HepG2 (cell line): ENCODE data around the gene KRTAP10-4. TPM values are rescaled to one million over a fixed set of nuclear protein-coding genes. Genes with fewer than 3 reads are reported as not detected.

Experiments
- ATAC-seq: fragments of 200-7000 bp; cut with Tn5 transposase; 3 replicates; pipeline ENCODE4 v1.9.1; 2020; ENCODE audit warnings: mild to moderate bottlenecking, moderate library complexity
- BruUV-seq: library from RNA; stranded (reverse); fragments of 400-500 nt; replicated peaks from 2 replicates; lab custom pipeline; 2021; lab: Mats Ljungman, UMichigan
- CTCF ChIA-PET: fragments of 300-600 bp; formaldehyde crosslinking; extraction: SDS; loops from one replicate; lab custom pipeline; 2021; ENCODE audit warnings: low total read pairs, inconsistent platforms, low intra/inter-chr PET ratio; lab: Yijun Ruan, JAX
- POLR2A ChIA-PET: fragments of 350-600 bp; sonication (Branson Sonifier 250); formaldehyde crosslinking; loops from one replicate; lab custom pipeline; 2020; ENCODE audit warnings: antibody characterized with exemption, inconsistent platforms; lab: Yijun Ruan, JAX
- DNase-seq: peaks from one replicate; pipeline ENCODE4 v3.0.0-alpha.2; 2015; ENCODE audit warnings: low spot score
- FAIRE-seq: peaks from 3 replicates; lab custom pipeline; 2011; peaks lifted over from hg19 to GRCh38; lab: Jason Lieb, UNC
- H2AFZ ChIP-seq: one replicate; pipeline ENCODE4 v1.6.1; 2011; ENCODE audit warnings: low read length, inconsistent platforms
- H3K27ac ChIP-seq: fragments of 300-600 bp; 3 replicates; pipeline ENCODE4 v1.8.0; 2011; ENCODE audit warnings: mixed run types, mild to moderate bottlenecking, mixed read lengths, low read length, inconsistent platforms; ENCODE audit not compliant: insufficient read depth; ENCODE audit errors: extremely low read length
- H3K27me3 ChIP-seq, 2 experiments: fragments of 200-600 bp in 1 of 2; 2 replicates in 1 of 2; 3 replicates in 1 of 2; pipeline versions ENCODE4 v1.6.0 to v1.8.0; 2011; ENCODE audit warnings: low read length in 2 of 2, mild to moderate bottlenecking in 2 of 2, moderate library complexity in 2 of 2, inconsistent platforms in 1 of 2; ENCODE audit not compliant: insufficient read depth in 2 of 2, control insufficient read depth in 1 of 2
- H3K36me3 ChIP-seq, 2 experiments: fragments of 200-600 bp in 1 of 2; replicated peaks in 1 of 2; 2 replicates in 1 of 2; 3 replicates in 1 of 2; pipeline versions ENCODE4 v1.5.1 to v1.8.0; 2011; ENCODE audit warnings: low read length in 2 of 2, inconsistent platforms in 1 of 2; ENCODE audit not compliant: insufficient read depth in 2 of 2, control insufficient read depth in 1 of 2
- H3K4me1 ChIP-seq: 2 replicates; pipeline ENCODE4 v1.5.1; 2012; ENCODE audit warnings: low read length, inconsistent platforms; ENCODE audit not compliant: insufficient read depth
- H3K4me2 ChIP-seq: 2 replicates; pipeline ENCODE4 v1.6.0; 2011; ENCODE audit warnings: low read depth, low read length, inconsistent platforms
- H3K4me3 ChIP-seq, 3 experiments: fragments of 200-600 bp in 1 of 3; sonication (generic), shearing (Covaris generic) in 1 of 3; replicated peaks in 1 of 3; 2 replicates each; pipeline ENCODE4 v1.5.1; 2011 to 2016; ENCODE audit warnings: low read length in 3 of 3, inconsistent platforms in 2 of 3, low read depth in 2 of 3, mild to moderate bottlenecking in 2 of 3, control low read depth in 1 of 3, mixed read lengths in 1 of 3; ENCODE audit not compliant: insufficient read depth in 1 of 3
- H3K79me2 ChIP-seq: one replicate; pipeline ENCODE4 v1.6.1; 2011; ENCODE audit warnings: low read length, inconsistent platforms; ENCODE audit not compliant: insufficient read depth
- H3K9ac ChIP-seq: 2 replicates; pipeline ENCODE4 v1.6.0; 2011; ENCODE audit warnings: mild to moderate bottlenecking, low read depth, low read length, inconsistent platforms; ENCODE audit not compliant: insufficient read depth
- H3K9me3 ChIP-seq: 2 replicates; pipeline ENCODE4 v1.5.1; 2012; ENCODE audit warnings: mild to moderate bottlenecking, low read length
- H4K20me1 ChIP-seq: 2 replicates; pipeline ENCODE4 v1.6.0; 2011; ENCODE audit warnings: inconsistent platforms, mild to moderate bottlenecking, low read length, moderate library complexity; ENCODE audit not compliant: insufficient read depth
- ATF7-NPFF ChIP-seq: sonication (generic); formaldehyde crosslinking; IDR thresholded peaks from 2 replicates; pipeline ENCODE4 v1.8.1; 2023; ENCODE audit warnings: mild to moderate bottlenecking, low read depth, missing genetic modification reagents, moderate library complexity
- BCL3 ChIP-seq: sonication (generic); formaldehyde crosslinking; IDR thresholded peaks from 2 replicates; pipeline ENCODE4 v1.5.1; 2020; ENCODE audit warnings: mild to moderate bottlenecking, missing genetic modification reagents, moderate library complexity
- EED ChIP-seq: sonication (generic); formaldehyde crosslinking; IDR thresholded peaks from 2 replicates; pipeline ENCODE4 v1.5.0; 2020; ENCODE audit warnings: mild to moderate bottlenecking, missing genetic modification reagents
- FOXO1 ChIP-seq: sonication (generic); formaldehyde crosslinking; IDR thresholded peaks from 2 replicates; pipeline ENCODE4 v1.4.0; 2020; ENCODE audit warnings: missing genetic modification reagents
- KDM5B ChIP-seq: sonication (generic); formaldehyde crosslinking; IDR thresholded peaks from 2 replicates; pipeline ENCODE4 v1.4.0; 2020; ENCODE audit warnings: missing genetic modification reagents, mild to moderate bottlenecking, borderline replicate concordance
- NR2C2 ChIP-seq: sonication (generic); formaldehyde crosslinking; IDR thresholded peaks from 2 replicates; pipeline ENCODE4 v1.4.0; 2020; ENCODE audit warnings: missing genetic modification reagents, mild to moderate bottlenecking, moderate library complexity, borderline replicate concordance
- PRDM10 ChIP-seq: sonication (generic); formaldehyde crosslinking; IDR thresholded peaks from 2 replicates; pipeline ENCODE4 v1.4.0; 2020; ENCODE audit warnings: low read depth, missing genetic modification reagents
- SALL1 ChIP-seq: sonication (generic); formaldehyde crosslinking; IDR thresholded peaks from 2 replicates; pipeline ENCODE4 v1.8.0; 2022; ENCODE audit warnings: mild to moderate bottlenecking, missing genetic modification reagents
- SKI ChIP-seq: fragments of 450-650 bp; IDR thresholded peaks from one replicate; pipeline ENCODE4 v1.6.1; 2018; ENCODE audit warnings: mild to moderate bottlenecking; ENCODE audit not compliant: partially characterized antibody
- TAF1 ChIP-seq: sonication (generic); formaldehyde crosslinking; IDR thresholded peaks from 2 replicates; pipeline ENCODE4 v1.4.0; 2020; ENCODE audit warnings: missing genetic modification reagents
- TFE3 ChIP-seq: IDR thresholded peaks from 2 replicates; pipeline ENCODE4 v1.6.1; 2016
- TRIM22 ChIP-seq: fragments of 450-650 bp; IDR thresholded peaks from 2 replicates; pipeline ENCODE4 v1.6.1; 2017
- ZNF704 ChIP-seq: sonication (generic); formaldehyde crosslinking; IDR thresholded peaks from 2 replicates; pipeline ENCODE4 v1.8.1; 2023; ENCODE audit warnings: mild to moderate bottlenecking, inconsistent platforms, moderate library complexity, missing genetic modification reagents, borderline replicate concordance
- WGBS: methylation state at CpG from one replicate; pipeline ENCODE4 v1.1.6; 2017; ENCODE audit warnings: low lambda C conversion rate; 5-methylcytosine and 5-hydroxymethylcytosine counted together
- in situ Hi-C: cut with HindIII; loops from 2 replicates; pipeline ENCODE4 v1.10.0; 2017; ENCODE audit warnings: low pct_unique_long_range_greater_than_20kb; ENCODE audit not compliant: extremely low pct_ligation_motif_present
- intact Hi-C: fragments of 100-400 bp; cut with micrococcal nuclease; formaldehyde crosslinking; loops from one replicate; pipeline ENCODE4 v1.10.0; 2022; ENCODE audit not compliant: unreplicated experiment
- polyA plus RNA-seq, 8 experiments: library from polyadenylated mRNA; depleted of rRNA in 3 of 8; stranded (reverse) in 7 of 8; unstranded in 1 of 8; fragments of >200 nt; fragmentation: Illumina TruSeq in 4 of 8; extraction: Trizol in 4 of 8; gene quantifications; 2 replicates each; pipeline versions ENCODE4 v1.2.1 to v1.2.3, GENCODE V29; 2011 to 2016; ENCODE audit warnings: low read depth in 4 of 8, missing spikeins in 1 of 8, mixed read lengths in 1 of 8; ENCODE audit not compliant: insufficient read depth in 1 of 8
- total RNA-seq, 5 experiments: library from RNA; depleted of rRNA; stranded (reverse); fragments of >200 nt; fragmentation: Illumina TruSeq; extraction: Trizol; gene quantifications; 2 replicates each; pipeline ENCODE4 v1.2.3, GENCODE V29; 2016; ENCODE audit warnings: low read depth in 1 of 5

The KRTAP10-4 gene
- total and polyA plus RNA-seq, 2 of the 13 experiments (the other 11 are each of a cell fraction or from before 2014, with no cell fraction given): not detected

GRCh38 chr21:44532712-44533111 is 40.8 kb upstream of the KRTAP10-4 start:
- ChIA-PET POLR2A (no interaction called here), CTCF (no interaction called here)
- WGBS: 63% methylated on average over 15 of the region's 16 CpGs
- FAIRE-seq (no peak), DNase-seq (no peak), ATAC-seq (no peak)
- BruUV-seq: no TSS peak
- H3K27me3 ChIP-seq: peaks cover 0 to 14% of the 10 kb centered on the region in 2 experiments; a peak in 2 of 5 replicates
- intact Hi-C loops: no loop called here
- no peaks in the 10 kb centered on the region for H3K9me3 ChIP-seq
- no peak overlapping the region for H3K4me3 ChIP-seq
- no peak overlapping the region for H2AFZ ChIP-seq
- H3K36me3 ChIP-seq: no peaks in the 10 kb centered on the region
- H3K4me1 ChIP-seq: no peaks in the 10 kb centered on the region
- TF ChIP-seq NR2C2 (CRISPR knock-in tag): no peak
- TF ChIP-seq SALL1 (CRISPR knock-in tag): no peak
- TF ChIP-seq PRDM10 (CRISPR knock-in tag): no peak
- TF ChIP-seq TAF1 (CRISPR knock-in tag): no peak
- TF ChIP-seq BCL3 (CRISPR knock-in tag): no peak
- no peak for TF ChIP-seq KDM5B (CRISPR knock-in tag)
- no peak for TF ChIP-seq ATF7-NPFF (CRISPR knock-in tag)
- no peak for TF ChIP-seq TFE3 (CRISPR knock-in tag)
- TF ChIP-seq ZNF704 (CRISPR knock-in tag): no peak
- TF ChIP-seq FOXO1 (CRISPR knock-in tag): no peak
- no peak for TF ChIP-seq TRIM22
- no peak for TF ChIP-seq EED (CRISPR knock-in tag)
- no peak for TF ChIP-seq SKI
- H3K27ac ChIP-seq: no peak overlapping the region
- in situ Hi-C loops: no loop called here
- H3K79me2 ChIP-seq: no peaks in the 10 kb centered on the region
- H4K20me1 ChIP-seq: no peaks in the 10 kb centered on the region
- H3K9ac ChIP-seq: no peak overlapping the region
- H3K4me2 ChIP-seq: no peak overlapping the region
